Measurements from ENCODE around the gene UNC45A.
A peak's percentile ranks its signal among the peaks of the same experiment; 100 is the strongest.
"Not testable (repeated sequence)": the region's sequence is repeated elsewhere in the genome, so short reads cannot be mapped to it uniquely, and the experiment has no call there.

UNC45A gene

GRCh38 chr15:90918034-90918788, 16.9 kb upstream of the UNC45A start:
- no peak for DNase-seq (ENCODE audit: low read depth in 2 of 2)

DNA sequence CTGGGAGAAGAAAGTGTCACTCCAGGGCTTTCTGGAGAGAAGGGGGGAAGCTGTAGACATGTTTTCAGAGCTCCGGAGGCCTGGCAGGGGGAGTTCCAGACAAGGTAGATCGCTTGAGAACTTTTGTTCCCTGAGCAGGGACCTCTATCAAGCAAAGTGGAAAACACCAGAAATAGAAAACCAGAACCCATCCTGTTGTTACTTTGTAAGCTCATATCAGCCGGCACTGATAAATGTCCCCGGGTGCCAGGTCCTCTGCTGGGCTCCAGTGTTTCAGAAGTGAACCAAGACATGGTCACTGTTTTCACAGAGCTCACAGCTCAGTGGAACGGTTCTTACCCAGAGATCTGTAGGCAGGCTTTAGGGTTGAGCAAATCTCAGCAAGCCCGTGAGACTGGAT, 16.2 kb upstream of the UNC45A start:
- no peak for DNase-seq (ENCODE audit: low read depth in 2 of 2)

- DNase-seq (ENCODE audit: low read depth in 2 of 2): no peak
Observed at GRCh38 chr15:90921887-90922286, 13.2 kb upstream of the UNC45A start.

GRCh38 chr15:90922712-90923322, 12.3 kb upstream of the UNC45A start:
- DNase-seq (ENCODE audit: low read depth in 2 of 2): not testable (repeated sequence)

- no peak for DNase-seq (ENCODE audit: low read depth in 2 of 2)
Observed at GRCh38 chr15:90924375-90924774, 10.7 kb upstream of the UNC45A start.

GRCh38 chr15:90926766-90927165, 8.3 kb upstream of the UNC45A start:
- DNase-seq (ENCODE audit: low read depth in 2 of 2): not testable (repeated sequence)

- DNase-seq (ENCODE audit: low read depth in 2 of 2): not testable (repeated sequence)
Observed at GRCh38 chr15:90928106-90928505, 7.0 kb upstream of the UNC45A start.

GRCh38 chr15:90929246-90930019, 5.7 kb upstream of the UNC45A start:
- DNase-seq (ENCODE audit: low read depth in 2 of 2): no peak

DNA sequence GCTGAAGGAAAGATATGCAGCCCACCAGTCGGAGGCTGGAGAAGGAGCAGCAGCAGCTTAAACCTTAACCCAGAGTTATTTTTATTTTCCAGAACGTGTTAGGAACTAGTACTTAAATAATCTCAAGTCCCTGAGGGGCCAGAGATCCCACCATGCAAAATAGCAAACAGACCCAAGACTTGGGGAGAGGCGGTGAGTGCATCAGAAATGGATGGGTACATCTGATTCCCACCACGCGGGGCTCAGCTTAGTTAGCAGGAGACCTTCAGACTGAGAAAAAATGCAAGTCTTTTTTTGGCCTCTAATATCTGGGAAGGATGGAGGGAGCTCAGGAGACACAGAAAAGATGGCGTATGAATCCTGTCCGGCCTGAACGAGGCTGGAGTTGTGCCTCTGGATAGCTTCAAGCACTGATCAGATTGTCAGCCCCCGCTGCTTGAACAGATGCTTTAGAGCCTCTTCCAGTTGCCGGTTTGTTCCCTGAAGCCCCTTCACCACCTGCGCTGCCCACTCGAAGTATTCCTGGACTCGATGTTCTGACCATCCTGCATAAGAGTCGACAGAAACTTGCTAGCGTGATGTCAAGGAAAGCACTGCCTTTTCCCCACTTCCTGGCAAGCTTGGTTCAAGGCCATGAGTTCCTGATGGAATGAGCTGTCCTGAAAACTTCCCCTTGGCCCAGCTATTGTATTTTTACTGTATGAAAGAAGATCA, 4.1 kb upstream of the UNC45A start:
- DNase-seq (ENCODE audit: low read depth in 2 of 2): no peak

- no peak for DNase-seq (ENCODE audit: low read depth in 2 of 2)
Observed at GRCh38 chr15:90931575-90931827, 3.6 kb upstream of the UNC45A start.

DNA sequence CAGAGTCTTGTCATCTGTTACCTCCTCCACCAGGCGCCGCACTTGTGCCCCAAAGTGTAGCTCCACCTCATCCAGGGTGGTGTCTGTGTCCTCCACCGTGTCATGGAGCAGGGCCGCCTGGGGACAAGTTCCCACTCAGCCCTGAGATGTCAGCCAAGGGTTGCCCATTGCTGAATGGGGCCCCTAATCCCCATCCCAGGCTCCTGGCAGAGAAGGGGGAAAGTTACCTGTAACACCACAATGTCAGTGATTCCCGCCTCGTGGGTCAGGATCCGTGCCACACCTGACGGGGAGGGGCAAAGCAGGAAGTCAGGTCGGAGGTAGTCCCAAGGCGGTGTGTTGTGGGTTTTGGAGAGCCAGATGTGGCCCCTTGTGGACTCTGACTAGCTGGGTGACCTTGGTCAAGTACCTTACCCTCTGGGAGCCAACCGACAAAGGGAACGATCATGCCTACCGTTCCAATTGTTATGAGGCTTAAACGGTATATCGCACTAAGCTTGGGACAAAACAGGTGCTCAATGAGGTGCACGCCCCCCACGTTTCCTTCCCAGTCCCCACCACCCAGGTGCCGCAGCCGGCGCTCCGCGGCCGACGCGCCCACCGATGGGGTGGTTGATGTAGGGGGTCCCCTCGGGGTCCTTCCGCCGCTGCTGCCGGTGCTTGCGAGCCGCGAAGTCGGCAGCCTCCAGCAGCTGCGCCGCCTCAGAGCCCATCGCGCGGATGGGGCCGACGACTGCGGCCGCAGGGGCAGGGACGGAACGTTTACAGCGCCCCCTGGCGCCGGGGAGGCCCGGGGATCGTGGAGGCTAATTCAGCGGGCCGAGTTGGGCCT, 3.0 kb upstream of the UNC45A start, which contains the start of gene HDDC3:
Gene HDDC3 (minus strand): TSS at position 722 of the 832 bp plus-strand sequence. CDS start 9 bp downstream, at position 713.
- DNase-seq (ENCODE audit: low read depth in 2 of 2): peak; percentile 80 to 84

DNA sequence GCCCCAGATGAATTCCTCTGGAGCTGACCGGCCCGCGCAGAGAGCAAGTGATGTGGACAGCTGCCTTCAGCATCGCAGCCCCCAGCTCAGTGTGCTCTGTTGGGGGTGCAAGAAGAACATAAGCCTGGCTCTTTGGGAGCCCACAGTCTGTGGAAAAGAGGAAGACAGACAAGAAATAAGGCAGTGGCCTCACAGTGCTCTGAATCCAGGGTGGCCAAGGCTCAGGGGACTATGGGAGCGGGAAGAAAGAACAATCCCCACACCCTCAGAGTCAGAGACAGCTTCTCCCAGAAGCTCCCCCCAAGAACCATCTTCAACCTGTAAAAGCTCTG, 2.5 kb upstream of the UNC45A start:
- DNase-seq (ENCODE audit: low read depth in 2 of 2): no peak

GRCh38 chr15:90933301-90933700, 1.8 kb upstream of the UNC45A start:
- no peak for DNase-seq (ENCODE audit: low read depth in 2 of 2)

DNA sequence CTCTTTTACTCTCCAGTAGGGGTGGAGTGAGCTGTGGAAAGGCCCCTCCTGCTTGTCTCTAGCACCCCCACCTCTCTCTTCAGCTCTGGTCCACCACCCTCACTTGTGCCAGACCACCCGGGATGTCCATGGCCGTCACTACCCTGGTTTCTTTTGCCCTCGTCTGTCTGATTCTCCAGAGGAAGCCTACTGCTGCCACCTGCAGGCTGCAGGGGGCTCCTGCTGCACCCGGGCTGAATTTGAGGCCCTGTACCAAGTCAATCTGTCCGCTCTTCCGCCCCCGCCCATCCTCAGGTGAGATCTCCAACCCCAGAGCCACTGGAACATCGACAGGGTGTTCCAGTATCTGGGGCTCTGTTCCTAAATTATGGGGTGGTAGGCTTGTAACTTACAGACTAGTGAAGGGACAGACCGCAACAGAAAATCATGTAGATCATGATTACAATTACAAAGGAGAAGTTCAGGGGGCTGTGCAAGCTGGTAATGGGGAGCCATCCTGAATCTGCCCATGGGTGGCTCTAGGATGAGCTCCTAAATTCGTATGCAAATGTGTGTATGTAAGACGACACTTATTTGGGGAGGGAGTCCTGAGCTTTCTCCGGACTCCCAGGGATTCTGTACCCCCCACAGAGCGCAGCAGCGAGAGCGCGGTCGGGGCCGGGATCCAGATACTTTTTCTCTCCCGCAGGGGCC, 683 bp upstream of the UNC45A start:
- peak; percentile 73 to 74 for DNase-seq (ENCODE audit: low read depth in 2 of 2)

GRCh38 chr15:90936823-90937222, 1.7 kb downstream of the UNC45A start:
- DNase-seq (ENCODE audit: low read depth in 2 of 2): no peak

GRCh38 chr15:90938261-90938660, 3.2 kb downstream of the UNC45A start:
- DNase-seq (ENCODE audit: low read depth in 2 of 2): no peak

- no peak for DNase-seq (ENCODE audit: low read depth in 2 of 2)
Observed at GRCh38 chr15:90939756-90940155, 4.7 kb downstream of the UNC45A start.

GRCh38 chr15:90941038-90941437, 6.0 kb downstream of the UNC45A start:
- DNase-seq (ENCODE audit: low read depth in 2 of 2): no peak

DNA sequence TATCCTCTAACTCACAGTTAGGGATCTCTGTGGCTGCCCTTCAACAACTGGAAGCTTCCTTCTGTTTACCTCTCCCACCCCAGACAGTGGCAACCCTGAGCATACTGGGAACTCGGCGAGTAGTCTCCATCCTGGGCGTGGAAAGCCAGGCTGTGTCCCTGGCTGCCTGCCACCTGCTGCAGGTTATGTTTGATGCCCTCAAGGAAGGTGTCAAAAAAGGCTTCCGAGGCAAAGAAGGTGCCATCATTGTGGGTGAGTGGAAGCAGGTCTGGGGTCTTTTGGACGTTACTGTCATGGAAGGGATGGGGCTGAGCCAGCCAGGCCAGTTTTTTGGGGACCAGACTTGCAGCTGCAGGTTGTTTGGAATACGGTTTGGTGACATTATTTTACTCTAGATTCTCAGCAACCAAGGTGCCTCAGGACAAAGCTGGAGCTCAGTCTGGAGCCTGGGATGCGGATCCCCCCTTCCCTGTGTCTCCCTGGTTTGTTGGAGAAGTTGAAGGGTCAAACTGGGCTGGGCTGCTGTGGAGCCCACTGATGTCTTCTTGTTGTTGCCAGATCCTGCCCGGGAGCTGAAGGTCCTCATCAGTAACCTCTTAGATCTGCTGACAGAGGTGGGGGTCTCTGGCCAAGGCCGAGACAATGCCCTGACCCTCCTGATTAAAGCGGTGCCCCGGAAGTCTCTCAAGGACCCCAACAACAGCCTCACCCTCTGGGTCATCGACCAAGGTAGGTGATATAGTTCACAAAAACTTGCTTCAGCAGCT, 7.5 kb downstream of the UNC45A start:
- no peak for DNase-seq (ENCODE audit: low read depth in 2 of 2)

- DNase-seq (ENCODE audit: low read depth in 2 of 2): no peak
Observed at GRCh38 chr15:90945091-90945490, 10.0 kb downstream of the UNC45A start.
